PC-9 (cell line): ENCODE results near the gene OSBPL6. TPM values are rescaled to one million over a fixed set of nuclear protein-coding genes. Genes with fewer than 3 reads are reported as not detected.

ENCODE experiments used
- BruUV-seq: library from RNA; stranded (reverse); fragments of 400-500 nt; replicated peaks from 2 replicates; lab custom pipeline; 2021; lab: Mats Ljungman, UMichigan
- CTCF ChIA-PET: fragments of 300-600 bp; sonication (Branson Sonifier 250); formaldehyde crosslinking; loops from one replicate; lab custom pipeline; 2022; ENCODE audit warnings: antibody characterized with exemption; lab: Charles Lee
- POLR2A ChIA-PET: fragments of 300-600 bp; sonication (Branson Sonifier 250); formaldehyde crosslinking; loops from one replicate; lab custom pipeline; 2022; ENCODE audit warnings: antibody characterized with exemption; ENCODE audit not compliant: unreplicated experiment; lab: Charles Lee
- DNase-seq, 2 experiments: peaks; one replicate each; pipeline versions ENCODE4 v3.0.0 to v3.0.0-alpha.2; 2015 to 2022; ENCODE audit warnings: mixed read lengths in 1 of 2
- H2AFZ ChIP-seq: fragments of 200-600 bp; sonication (generic); 2 replicates; pipeline ENCODE4 v1.8.1; 2017; ENCODE audit warnings: antibody characterized with exemption
- H3F3A ChIP-seq: fragments of 200-600 bp; sonication (generic); 2 replicates; pipeline ENCODE4 v1.8.1; 2017; ENCODE audit warnings: antibody characterized with exemption, mild to moderate bottlenecking, low read depth; ENCODE audit not compliant: insufficient read depth
- H3K27ac ChIP-seq: fragments of 200-600 bp; sonication (generic); 2 replicates; pipeline ENCODE4 v1.6.1; 2016; ENCODE audit warnings: mixed run types
- H3K27me3 ChIP-seq: fragments of 200-600 bp; sonication (generic); 2 replicates; pipeline ENCODE4 v1.6.1; 2016; ENCODE audit warnings: low read depth, mixed run types; ENCODE audit not compliant: insufficient read depth
- H3K36me3 ChIP-seq: fragments of 200-600 bp; sonication (generic); 2 replicates; pipeline ENCODE4 v1.6.1; 2016; ENCODE audit warnings: low read depth, mixed run types
- H3K4me1 ChIP-seq: fragments of 200-600 bp; sonication (generic); replicated peaks from 2 replicates; pipeline ENCODE4 v1.6.1; 2016; ENCODE audit warnings: mixed run types; ENCODE audit not compliant: insufficient read depth
- H3K4me2 ChIP-seq: fragments of 200-600 bp; sonication (generic); 2 replicates; pipeline ENCODE4 v1.6.1; 2017; ENCODE audit warnings: mixed run types
- H3K4me3 ChIP-seq: fragments of 200-600 bp; sonication (generic); 2 replicates; pipeline ENCODE4 v1.6.1; 2016; ENCODE audit warnings: mixed run types
- H3K79me2 ChIP-seq: fragments of 200-600 bp; sonication (generic); 2 replicates; pipeline ENCODE4 v1.6.1; 2017; ENCODE audit warnings: low read depth, mixed run types
- H3K9me2 ChIP-seq: fragments of 200-600 bp; sonication (generic); 2 replicates; pipeline ENCODE4 v1.8.1; 2017; ENCODE audit warnings: mild to moderate bottlenecking; ENCODE audit not compliant: insufficient read depth
- H3K9me3 ChIP-seq: fragments of 200-600 bp; sonication (generic); 2 replicates; pipeline ENCODE4 v1.8.1; 2016; ENCODE audit warnings: low read depth; ENCODE audit not compliant: insufficient read depth
- H4K20me1 ChIP-seq: fragments of 200-600 bp; sonication (generic); 2 replicates; pipeline ENCODE4 v1.8.1; 2017; ENCODE audit not compliant: insufficient read depth
- EZH2 ChIP-seq: fragments of 200-600 bp; sonication (generic); IDR thresholded peaks from 2 replicates; pipeline ENCODE4 v1.8.0; 2017; ENCODE audit warnings: antibody characterized with exemption, low read depth
- intact Hi-C: fragments of 100-400 bp; cut with micrococcal nuclease; formaldehyde crosslinking; loops from one replicate; pipeline ENCODE4 v1.10.0; 2022; ENCODE audit not compliant: unreplicated experiment
- total RNA-seq: library from RNA; stranded (reverse); gene quantifications from 2 replicates; pipeline ENCODE4 v1.2.3, GENCODE V29; 2021
- TF ChIP-seq, protein P1 (sequence below): fragments of 200-600 bp; sonication (generic); conservative IDR thresholded peaks from 2 replicates; pipeline ENCODE4 v1.6.1; 2017; ENCODE audit warnings: mixed run types, antibody characterized with exemption, mild to moderate bottlenecking, moderate library complexity

The OSBPL6 gene
- total RNA-seq, 1 experiment from 2014 or later, result 2.6 TPM

DNA sequence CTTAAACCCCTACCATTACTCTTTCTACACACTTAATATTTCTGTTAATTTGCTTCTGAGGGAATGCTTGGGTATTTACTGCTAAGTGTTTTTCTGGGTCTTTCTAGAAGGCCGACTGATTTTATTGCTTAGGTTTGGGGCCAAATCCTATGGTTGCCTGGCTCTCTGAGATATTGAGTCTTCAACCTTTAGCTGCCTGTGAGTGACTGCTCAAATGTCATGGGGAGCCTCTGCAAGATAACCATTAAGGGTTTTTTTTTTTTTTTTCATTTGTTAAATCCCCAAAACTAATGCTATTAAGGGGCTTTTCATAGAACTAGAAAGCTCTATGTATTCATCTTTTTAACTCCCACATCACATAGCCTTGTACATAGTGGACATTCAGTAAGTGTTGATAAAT is 5.0 kb downstream of the OSBPL6 start:
- no peak overlapping the region for H3K4me3 ChIP-seq
- no peaks in the 10 kb centered on the region for H3K79me2 ChIP-seq
- no peak overlapping the region for H3K4me2 ChIP-seq
- H3F3A ChIP-seq, result no peaks in the 10 kb centered on the region
- H4K20me1 ChIP-seq, result no peaks in the 10 kb centered on the region
- H3K36me3 ChIP-seq, result no peaks in the 10 kb centered on the region
- no peak overlapping the region for H2AFZ ChIP-seq
- ChIA-PET POLR2A (no interaction called here), CTCF (no interaction called here)
- no peaks in the 10 kb centered on the region for H3K9me3 ChIP-seq
- BruUV-seq, result no TSS peak
- TF ChIP-seq EZH2, result no peak
- intact Hi-C loops, result loop anchor here (5.0 to 10.0 kb wide), 3 partner anchors 78 to 215 kb away; partner anchors contain the start of gene PDE11A
- peaks cover 3% of the 10 kb centered on the region; the same call in 1 of the 2 replicates for H3K27me3 ChIP-seq
- no peaks in the 10 kb centered on the region for H3K9me2 ChIP-seq
- H3K27ac ChIP-seq, result no peak overlapping the region
- peaks cover 9% of the 10 kb centered on the region for H3K4me1 ChIP-seq
- DNase-seq, result no peak

DNA sequence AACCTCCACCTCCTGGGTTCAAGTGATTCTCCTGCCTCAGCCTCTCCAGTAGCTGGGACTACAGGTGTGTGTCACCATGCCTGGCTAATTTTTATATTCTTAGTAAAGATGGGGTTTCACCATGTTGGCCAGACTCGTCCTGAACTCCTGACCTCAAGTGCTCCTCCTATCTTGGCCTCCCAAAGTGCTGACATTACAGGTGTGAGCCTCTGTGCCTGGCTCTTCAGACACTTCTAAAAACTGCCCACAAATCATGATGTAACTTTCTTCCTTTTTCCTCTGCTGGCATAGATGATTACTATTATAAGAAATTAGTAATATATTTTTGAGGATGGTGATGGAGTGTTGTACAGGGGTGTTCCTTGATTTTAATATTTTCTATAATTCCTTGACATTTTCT is 6.0 kb downstream of the OSBPL6 start:
- no TSS peak for BruUV-seq
- Histone ChIP-seq H3K9me2 (no peaks in the 10 kb centered on the region), H3K27me3 (peaks cover 3% of the 10 kb centered on the region; the same call in 1 of the 2 replicates), H3K4me1 (peaks cover 8% of the 10 kb centered on the region), H3K27ac (no peak overlapping the region), H3K4me3 (no peak overlapping the region), H3K4me2 (no peak overlapping the region), H3K36me3 (no peaks in the 10 kb centered on the region), H2AFZ (no peak overlapping the region), H3K9me3 (no peaks in the 10 kb centered on the region), H3K79me2 (no peaks in the 10 kb centered on the region), H3F3A (no peaks in the 10 kb centered on the region), H4K20me1 (no peaks in the 10 kb centered on the region)
- no peak for DNase-seq
- POLR2A ChIA-PET, result no interaction called here
- TF ChIP-seq, protein P1, sequence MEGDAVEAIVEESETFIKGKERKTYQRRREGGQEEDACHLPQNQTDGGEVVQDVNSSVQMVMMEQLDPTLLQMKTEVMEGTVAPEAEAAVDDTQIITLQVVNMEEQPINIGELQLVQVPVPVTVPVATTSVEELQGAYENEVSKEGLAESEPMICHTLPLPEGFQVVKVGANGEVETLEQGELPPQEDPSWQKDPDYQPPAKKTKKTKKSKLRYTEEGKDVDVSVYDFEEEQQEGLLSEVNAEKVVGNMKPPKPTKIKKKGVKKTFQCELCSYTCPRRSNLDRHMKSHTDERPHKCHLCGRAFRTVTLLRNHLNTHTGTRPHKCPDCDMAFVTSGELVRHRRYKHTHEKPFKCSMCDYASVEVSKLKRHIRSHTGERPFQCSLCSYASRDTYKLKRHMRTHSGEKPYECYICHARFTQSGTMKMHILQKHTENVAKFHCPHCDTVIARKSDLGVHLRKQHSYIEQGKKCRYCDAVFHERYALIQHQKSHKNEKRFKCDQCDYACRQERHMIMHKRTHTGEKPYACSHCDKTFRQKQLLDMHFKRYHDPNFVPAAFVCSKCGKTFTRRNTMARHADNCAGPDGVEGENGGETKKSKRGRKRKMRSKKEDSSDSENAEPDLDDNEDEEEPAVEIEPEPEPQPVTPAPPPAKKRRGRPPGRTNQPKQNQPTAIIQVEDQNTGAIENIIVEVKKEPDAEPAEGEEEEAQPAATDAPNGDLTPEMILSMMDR, result no peak
- no peak for TF ChIP-seq EZH2
- intact Hi-C loops, result no loop called here
- CTCF ChIA-PET, result no interaction called here

DNA sequence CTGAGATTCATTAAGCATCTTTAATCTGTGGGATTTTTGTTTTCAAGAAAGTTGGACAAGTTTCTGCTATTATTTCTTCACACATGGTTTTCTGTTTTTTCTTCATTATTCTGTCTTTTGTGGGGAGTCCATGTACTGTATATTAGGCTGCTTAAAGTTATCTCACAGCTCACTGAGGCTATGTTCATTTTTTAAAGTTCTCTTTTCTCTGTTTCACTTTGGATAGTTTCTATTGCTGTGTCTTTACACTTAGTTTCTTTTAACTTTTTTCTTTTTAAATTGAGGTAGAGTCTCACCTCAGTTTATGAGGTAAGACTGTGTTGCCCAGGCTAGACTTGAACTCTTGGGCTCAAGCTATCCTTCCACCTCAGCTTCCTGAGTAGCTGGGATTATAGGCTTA is 8.6 kb downstream of the OSBPL6 start:
- no peaks in the 10 kb centered on the region for H4K20me1 ChIP-seq
- H2AFZ ChIP-seq, result no peak overlapping the region
- H3F3A ChIP-seq, result no peaks in the 10 kb centered on the region
- no peaks in the 10 kb centered on the region for H3K4me1 ChIP-seq
- no peak overlapping the region for H3K27ac ChIP-seq
- ChIA-PET CTCF (no interaction called here), POLR2A (no interaction called here)
- intact Hi-C loops, result no loop called here
- no peaks in the 10 kb centered on the region for H3K9me3 ChIP-seq
- no peak overlapping the region for H3K4me2 ChIP-seq
- DNase-seq, result no peak
- H3K9me2 ChIP-seq, result no peaks in the 10 kb centered on the region
- TF ChIP-seq, protein P1, result no peak
- TF ChIP-seq EZH2, result no peak
- no TSS peak for BruUV-seq
- H3K27me3 ChIP-seq, result no peaks in the 10 kb centered on the region
- no peaks in the 10 kb centered on the region for H3K79me2 ChIP-seq
- no peaks in the 10 kb centered on the region for H3K36me3 ChIP-seq
- H3K4me3 ChIP-seq, result no peak overlapping the region

DNA sequence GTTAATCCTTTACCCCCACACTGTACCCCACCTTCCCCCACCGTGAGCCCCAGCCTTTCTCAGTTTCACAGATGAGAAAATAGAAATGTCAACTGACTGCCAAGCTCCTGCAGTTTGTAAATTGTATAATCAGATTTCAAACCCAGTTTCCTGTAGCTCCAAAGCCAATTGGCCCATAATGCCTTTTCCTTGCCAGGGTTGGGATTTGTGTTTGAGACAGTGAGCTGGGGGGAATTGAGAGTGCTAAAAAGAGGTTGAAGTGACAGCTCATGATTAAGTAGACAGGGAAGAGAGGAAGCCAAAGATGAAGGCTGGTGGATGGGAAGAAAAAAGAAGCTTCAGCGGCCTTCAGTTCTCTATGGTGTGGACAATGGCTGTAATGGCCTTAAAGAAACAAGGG is 10.7 kb downstream of the OSBPL6 start:
- TF ChIP-seq, protein P1, result no peak
- TF ChIP-seq EZH2, result no peak
- ChIA-PET CTCF (interaction anchor here (0.5 kb wide), 1 partner anchor 30 kb away, joined by 3 read pairs; no protein-coding TSS in a partner anchor), POLR2A (no interaction called here)
- H4K20me1 ChIP-seq, result no peaks in the 10 kb centered on the region
- H2AFZ ChIP-seq, result no peak overlapping the region
- no peaks in the 10 kb centered on the region for H3K9me2 ChIP-seq
- intact Hi-C loops, result no loop called here
- no peaks in the 10 kb centered on the region for H3K36me3 ChIP-seq
- no peaks in the 10 kb centered on the region for H3K79me2 ChIP-seq
- no peaks in the 10 kb centered on the region for H3K4me1 ChIP-seq
- H3K9me3 ChIP-seq, result no peaks in the 10 kb centered on the region
- H3K27me3 ChIP-seq, result no peaks in the 10 kb centered on the region
- no peak for DNase-seq
- no peak overlapping the region for H3K4me3 ChIP-seq
- BruUV-seq, result no TSS peak
- no peak overlapping the region for H3K4me2 ChIP-seq
- H3F3A ChIP-seq, result no peaks in the 10 kb centered on the region
- no peak overlapping the region for H3K27ac ChIP-seq
